NCI-H128 (cell line): ENCODE data around the gene SYNE2.
"Not testable (repeated sequence)": the region's sequence is repeated elsewhere in the genome, so short reads cannot be mapped to it uniquely, and the experiment has no call there.

Experiments
- DNase-seq: peaks from one replicate; lab custom pipeline; 2025; ENCODE audit not compliant: unreplicated experiment; lab: John Stamatoyannopoulos, UW

The SYNE2 gene

DNA sequence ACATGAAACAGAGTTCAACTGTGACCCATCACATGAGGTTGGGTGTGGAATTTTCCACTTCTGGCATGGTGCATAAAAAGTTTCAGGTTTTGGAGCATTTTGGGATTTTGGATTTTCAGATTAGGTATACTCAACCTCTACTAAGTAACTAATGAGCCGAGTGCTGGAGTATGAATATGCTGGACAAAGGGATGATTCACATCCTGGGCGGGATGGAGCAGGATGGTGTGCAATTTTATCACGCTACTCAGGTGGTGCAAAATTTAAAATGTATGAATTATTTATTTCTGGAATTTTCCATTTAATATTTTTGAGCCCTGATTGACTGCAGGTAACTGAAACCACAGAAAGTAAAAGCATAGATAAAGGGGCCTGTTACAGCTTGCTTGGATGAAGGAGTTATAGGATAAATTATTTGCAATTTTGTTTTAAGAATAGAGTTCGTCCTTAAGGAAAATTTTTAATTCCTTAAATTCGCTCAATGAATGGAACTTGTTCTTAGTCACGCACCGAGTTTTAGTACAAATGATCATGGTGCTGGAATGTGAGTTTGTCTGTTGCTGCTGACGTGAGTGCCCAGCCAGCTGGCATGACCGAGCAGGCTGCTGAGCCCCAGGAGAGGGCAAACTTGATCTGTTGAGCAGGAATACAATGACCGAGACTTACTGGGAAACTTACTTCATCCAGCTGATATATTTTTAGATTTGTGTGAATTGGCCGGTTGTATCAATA lies 265.0 kb downstream of the SYNE2 start:
- no peak for DNase-seq

DNA sequence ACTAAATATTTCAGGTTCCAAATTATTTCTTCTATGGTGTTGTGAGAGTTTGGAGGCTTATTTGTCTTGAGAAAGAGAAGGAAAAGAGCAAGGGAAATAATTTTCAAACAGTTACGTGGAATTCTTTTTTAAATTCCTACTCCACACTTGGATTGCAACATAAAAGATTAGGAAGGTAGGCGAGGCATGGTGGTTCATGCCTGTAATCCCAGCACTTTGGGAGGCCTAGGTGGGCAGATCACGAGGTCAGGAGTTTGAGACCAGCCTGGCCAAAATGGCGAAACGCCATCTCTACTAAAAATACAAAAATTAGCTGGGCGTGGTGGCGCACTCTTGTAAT lies 265.6 kb downstream of the SYNE2 start:
- not testable (repeated sequence) for DNase-seq

GRCh38 chr14:64118892-64119291 lies 266.1 kb downstream of the SYNE2 start:
- DNase-seq = no peak

GRCh38 chr14:64119500-64119899 lies 266.7 kb downstream of the SYNE2 start:
- DNase-seq = no peak

- DNase-seq = no peak
Measured at GRCh38 chr14:64119980-64120379, 267.2 kb downstream of the SYNE2 start.

DNA sequence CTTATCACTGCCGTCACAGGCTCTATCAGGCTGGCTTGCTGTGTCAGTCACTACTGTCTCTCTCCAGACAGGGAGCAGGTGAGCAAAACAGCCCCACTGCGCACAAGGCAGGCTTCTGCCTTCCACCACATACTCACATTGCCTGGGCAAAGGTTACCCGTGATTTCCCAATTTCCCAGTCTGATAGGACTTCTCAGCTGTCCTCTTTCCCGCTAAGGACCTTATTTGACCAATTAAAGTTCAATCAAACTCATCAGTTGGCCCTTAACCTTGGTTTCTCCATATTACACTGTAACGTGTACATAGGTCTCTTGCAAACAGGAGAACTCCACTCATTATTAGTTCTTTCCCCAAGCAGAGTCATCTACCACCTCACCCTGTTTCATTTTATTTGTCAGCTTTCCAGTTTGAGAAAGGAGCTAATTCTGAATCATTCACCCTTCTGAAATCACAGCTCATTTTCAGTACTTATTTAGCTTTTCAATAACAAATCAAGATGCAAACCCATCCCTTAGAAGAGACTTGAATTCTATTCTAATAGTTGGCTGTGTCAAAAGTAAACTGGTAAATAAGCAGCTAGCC lies 270.5 kb downstream of the SYNE2 start:
- no peak for DNase-seq

- no peak for DNase-seq
Measured at GRCh38 chr14:64125270-64125669, 272.5 kb downstream of the SYNE2 start.

DNA sequence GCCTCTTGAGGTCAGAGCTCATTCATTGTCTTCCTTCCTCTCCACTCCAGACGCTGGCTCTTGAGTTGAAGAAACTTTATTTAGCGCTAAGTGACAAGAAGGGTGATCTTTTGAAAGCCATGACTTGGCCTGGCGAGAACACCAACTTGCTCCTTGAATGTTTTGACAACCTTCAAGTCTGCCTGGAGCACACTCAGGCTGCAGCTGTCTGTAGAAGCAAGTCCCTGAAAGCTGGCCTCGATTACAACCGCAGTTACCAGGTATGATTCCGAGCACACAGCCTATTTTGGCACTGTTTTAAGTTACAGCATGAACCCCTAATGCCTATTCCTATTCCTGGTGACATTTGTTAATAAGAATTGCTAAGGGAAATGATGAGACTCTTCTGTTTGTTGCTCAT lies 273.7 kb downstream of the SYNE2 start:
- no peak for DNase-seq

DNA sequence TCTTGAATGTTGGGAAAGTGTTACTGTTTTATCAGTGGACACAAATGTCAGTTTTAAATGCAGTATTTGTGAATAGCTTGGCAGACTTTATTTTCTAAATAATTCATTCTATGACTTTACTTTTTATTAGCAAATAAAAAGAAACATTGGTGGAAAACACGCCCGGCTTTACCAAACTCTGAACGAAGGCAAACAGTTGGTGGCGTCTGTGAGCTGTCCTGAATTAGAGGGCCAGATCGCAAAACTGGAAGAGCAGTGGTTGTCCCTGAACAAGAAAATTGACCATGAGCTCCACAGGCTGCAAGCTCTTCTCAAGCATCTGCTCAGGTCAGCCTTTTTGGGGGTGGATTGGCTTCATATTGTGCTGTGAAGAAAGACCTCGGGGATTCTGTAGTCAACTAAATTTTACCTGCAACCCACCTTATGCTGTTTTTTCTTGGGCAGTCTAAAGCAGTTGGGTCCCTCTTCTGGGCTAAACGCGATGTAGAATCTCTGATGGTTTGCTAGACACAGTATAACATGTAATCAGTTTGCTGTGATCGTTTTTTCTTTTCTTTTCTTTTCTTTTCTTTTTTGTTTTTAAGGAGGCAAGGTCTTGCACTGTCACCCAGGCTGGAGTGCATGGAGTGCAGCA lies 285.0 kb downstream of the SYNE2 start:
- DNase-seq = no peak

DNA sequence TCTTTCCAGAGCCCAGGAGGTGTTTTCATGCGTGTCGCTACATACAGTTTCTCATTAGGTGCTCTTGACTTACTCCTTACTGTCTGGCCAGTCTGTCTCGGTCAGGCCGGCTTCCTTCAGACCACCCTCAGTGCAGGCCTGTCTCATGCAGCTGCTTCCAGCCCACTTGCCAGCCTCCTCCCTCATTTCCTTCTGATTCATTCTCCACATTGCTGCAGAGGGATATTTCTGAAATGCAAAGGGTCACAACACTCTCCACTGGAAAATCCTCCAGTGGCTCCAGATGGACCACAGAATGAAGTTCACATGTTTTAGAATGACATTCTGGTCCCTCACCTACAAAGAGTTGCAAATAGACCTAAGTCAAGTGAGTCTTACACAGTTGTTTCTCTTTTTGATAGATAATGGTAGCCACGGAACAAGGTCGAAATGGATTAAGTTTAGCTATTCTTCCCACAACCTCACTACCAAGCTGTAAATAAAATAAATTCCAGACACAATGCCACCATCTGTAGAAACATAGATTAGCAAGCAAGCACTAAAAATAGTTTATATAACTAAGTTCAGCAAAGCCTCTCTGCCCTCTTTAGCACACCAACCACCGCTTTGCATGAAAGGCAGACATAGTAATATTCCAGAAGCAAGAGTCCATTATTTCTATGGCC lies 294.5 kb downstream of the SYNE2 start:
- no peak for DNase-seq

GRCh38 chr14:64149921-64150320 lies 297.1 kb downstream of the SYNE2 start:
- DNase-seq = no peak

DNA sequence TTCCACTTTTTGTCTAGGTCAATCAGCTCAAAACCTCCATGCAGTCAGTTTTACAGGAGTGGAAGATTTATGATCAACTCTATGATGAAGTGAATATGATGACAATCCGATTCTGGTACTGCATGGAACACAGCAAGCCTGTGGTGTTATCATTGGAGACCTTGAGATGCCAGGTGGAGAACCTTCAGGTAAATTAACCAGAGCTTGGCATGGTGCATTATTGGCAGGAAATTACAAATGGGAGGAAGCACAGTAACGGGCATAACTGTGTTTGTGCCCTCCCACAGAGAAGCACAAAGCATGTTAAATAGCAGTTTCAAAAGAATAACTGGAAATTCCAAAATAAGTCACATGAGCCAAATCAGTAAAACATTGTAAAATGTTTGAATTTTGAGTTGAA lies 305.8 kb downstream of the SYNE2 start:
- no peak for DNase-seq

DNA sequence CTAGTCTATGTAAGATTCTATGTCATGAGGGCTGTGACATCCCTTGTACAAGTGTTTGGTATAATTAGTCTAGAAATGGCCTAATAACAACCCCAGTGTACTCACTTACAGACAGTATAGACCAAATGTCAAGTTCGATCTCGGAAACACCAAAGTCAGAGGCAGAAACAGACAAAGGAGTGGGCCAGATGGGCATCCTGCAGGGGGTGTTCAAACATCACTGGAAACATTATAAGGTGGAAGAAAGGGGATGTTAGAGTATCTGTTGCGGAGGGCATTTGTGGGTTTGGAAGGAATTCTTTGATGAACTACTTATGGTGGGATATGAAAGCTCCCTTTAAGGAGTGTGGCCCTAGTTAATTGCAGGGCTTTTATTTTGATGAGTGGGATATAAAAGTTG lies 306.8 kb downstream of the SYNE2 start:
- DNase-seq = no peak

- DNase-seq = no peak
Measured at GRCh38 chr14:64170181-64170580, 317.4 kb downstream of the SYNE2 start.

DNA sequence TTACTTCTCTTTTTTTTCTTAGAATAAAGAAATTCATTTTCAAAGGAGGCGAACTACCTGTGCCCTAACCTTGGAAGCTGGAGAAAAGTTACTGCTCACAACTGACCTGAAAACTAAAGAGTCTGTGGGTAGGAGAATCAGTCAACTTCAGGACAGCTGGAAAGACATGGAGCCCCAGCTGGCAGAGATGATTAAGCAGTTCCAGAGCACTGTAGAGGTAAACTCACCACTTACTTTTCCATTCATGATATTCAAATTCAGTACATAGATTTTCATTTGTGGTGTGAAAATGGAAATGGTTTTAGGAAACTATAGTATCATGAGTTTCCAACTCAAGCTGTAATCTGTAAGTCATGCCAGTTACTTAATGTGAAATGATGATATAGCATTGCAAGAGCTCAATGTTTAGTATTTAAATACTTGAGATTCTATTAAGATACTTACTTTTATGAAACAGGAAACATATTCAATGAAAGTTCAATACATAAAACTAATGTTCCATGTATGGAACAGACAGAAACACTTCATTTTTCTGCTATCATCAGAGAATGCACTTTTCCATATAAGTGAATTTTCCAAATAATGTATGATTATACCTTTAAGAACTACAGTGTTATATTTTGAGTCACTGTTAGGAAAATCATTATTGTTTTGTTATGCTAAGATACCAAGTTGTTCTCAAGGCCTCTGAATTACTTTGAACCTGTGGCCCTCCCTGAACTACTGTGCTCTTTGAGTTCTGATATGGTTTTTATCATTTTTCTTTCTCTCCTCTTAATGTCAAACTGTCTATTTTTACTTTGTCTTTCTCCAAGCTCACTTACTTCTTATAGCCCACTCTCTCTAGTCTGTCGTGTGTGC lies 322.3 kb downstream of the SYNE2 start:
- DNase-seq = no peak

GRCh38 chr14:64176330-64176729 lies 323.5 kb downstream of the SYNE2 start:
- DNase-seq = no peak

GRCh38 chr14:64178814-64179213 lies 326.0 kb downstream of the SYNE2 start:
- DNase-seq = no peak

- DNase-seq = not testable (repeated sequence)
Measured at GRCh38 chr14:64182908-64183307, 330.1 kb downstream of the SYNE2 start.

DNA sequence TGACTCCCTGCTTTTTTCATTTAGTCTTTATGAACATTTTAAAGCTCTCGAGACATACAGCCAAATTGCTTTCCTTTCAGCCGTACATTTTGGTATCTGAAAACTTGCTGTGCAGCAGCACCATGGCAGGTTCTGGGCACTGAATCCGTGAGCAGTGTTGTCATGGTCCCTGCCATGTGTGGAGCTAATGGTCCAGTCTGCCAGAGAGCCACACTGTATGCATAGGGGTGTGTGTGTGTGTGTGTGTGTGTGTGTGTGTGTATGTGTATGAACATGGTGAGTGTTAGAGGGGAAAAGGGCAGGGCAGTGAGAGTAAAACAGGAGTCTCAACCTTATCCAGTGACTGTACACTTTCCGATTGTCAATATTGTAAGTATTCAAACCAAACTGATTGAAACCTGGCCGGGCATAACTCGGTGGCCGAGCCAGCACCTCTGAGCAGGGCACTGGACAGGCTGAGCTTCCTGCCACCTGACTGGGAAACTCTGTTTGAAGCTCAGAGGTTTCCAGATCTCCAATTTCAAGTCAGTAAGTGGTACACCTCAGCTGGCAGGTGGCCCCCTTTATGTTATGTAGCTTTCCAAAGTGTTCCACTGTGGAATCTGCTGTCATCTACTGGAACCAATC lies 331.4 kb downstream of the SYNE2 start:
- DNase-seq = no peak

DNA sequence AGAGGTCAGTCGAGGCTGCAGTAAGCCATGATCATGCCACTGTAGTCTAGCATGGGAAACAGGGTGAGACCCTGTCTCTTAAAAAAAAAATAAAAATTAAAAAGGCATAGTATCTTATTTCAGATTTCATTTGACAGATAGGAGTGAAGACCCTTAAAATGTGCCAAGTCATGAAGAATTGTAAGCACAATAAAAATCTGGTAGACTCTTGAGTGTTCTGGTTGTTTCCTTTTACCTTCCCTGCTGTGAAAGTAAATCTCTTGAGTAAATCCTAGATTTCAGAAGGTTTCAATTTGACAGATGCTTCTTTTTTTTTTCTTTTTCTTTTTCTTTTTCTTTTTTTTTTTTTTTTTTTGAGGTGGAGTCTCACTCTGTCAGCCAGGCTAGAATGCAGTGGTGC lies 332.4 kb downstream of the SYNE2 start:
- no peak for DNase-seq
